A549 (cell line): ENCODE results near the gene AP3B1. TPM values are rescaled to one million over a fixed set of nuclear protein-coding genes. Genes with fewer than 3 reads are reported as not detected.

ENCODE experiments used
- ATAC-seq, 2 experiments: fragments of 200-7000 bp in 1 of 2; fragments of >200 bp in 1 of 2; cut with Nextera tagmentation in 1 of 2; cut with Tn5 transposase in 1 of 2; 3 replicates each; pipeline versions ENCODE4 v1.8.0 to v1.9.1; 2018 to 2020; ENCODE audit warnings: mild to moderate bottlenecking in 1 of 2, moderate library complexity in 1 of 2
- CTCF ChIA-PET: fragments of 300-600 bp; sonication (Branson Sonifier 250); formaldehyde crosslinking; extraction: SDS; loops from one replicate; lab custom pipeline; 2021; ENCODE audit warnings: antibody characterized with exemption, inconsistent platforms; lab: Yijun Ruan, JAX
- POLR2A ChIA-PET: fragments of 350-600 bp; formaldehyde crosslinking; extraction: SDS; loops from one replicate; lab custom pipeline; 2021; ENCODE audit warnings: antibody characterized with exemption, inconsistent platforms; lab: Yijun Ruan, JAX
- DNase-seq, 2 experiments: peaks; one replicate each; pipeline versions ENCODE4 v3.0.0 to v3.0.0-alpha.2; 2011 to 2016; ENCODE audit warnings: low read depth in 1 of 2, low spot score in 1 of 2
- FAIRE-seq: peaks from 2 replicates; lab custom pipeline; 2011; peaks lifted over from hg19 to GRCh38; lab: Jason Lieb, UNC
- H3K27ac ChIP-seq, 2 experiments: fragments of >200 bp; sonication (Bioruptor Twin); formaldehyde crosslinking; 3 replicates each; pipeline ENCODE4 v1.5.1; 2016 to 2017
- H3K4me1 ChIP-seq: fragments of >200 bp; sonication (Bioruptor Twin); formaldehyde crosslinking; 3 replicates; pipeline ENCODE4 v1.6.1; 2016
- H3K4me2 ChIP-seq: fragments of >200 bp; sonication (Bioruptor Twin); formaldehyde crosslinking; 3 replicates; pipeline ENCODE4 v1.6.1; 2016
- H3K4me3 ChIP-seq: fragments of >200 bp; sonication (Bioruptor Twin); formaldehyde crosslinking; 3 replicates; pipeline ENCODE4 v1.5.1; 2016
- H3K9me3 ChIP-seq: fragments of >200 bp; sonication (Bioruptor Twin); formaldehyde crosslinking; 3 replicates; pipeline ENCODE4 v1.6.1; 2016
- BHLHE40 ChIP-seq: IDR thresholded peaks from 2 replicates; pipeline ENCODE4 v1.6.1; 2012; ENCODE audit warnings: low read depth, low read length, inconsistent platforms
- CBX2 ChIP-seq: fragments of 200-600 bp; sonication (generic); IDR thresholded peaks from 2 replicates; pipeline ENCODE4 v1.6.1; 2016; ENCODE audit warnings: low read depth, mild to moderate bottlenecking, borderline replicate concordance
- CBX8 ChIP-seq: fragments of 200-600 bp; sonication (generic); IDR thresholded peaks from 2 replicates; pipeline ENCODE4 v1.6.1; 2016
- CEBPB ChIP-seq, 2 experiments: fragments of >200 bp in 1 of 2; sonication (Bioruptor Twin) in 1 of 2; formaldehyde crosslinking in 1 of 2; IDR thresholded peaks; 2 replicates each; pipeline ENCODE4 v1.6.1; 2012 to 2016
- CHD2 ChIP-seq: fragments of 150-350 bp; IDR thresholded peaks from 2 replicates; pipeline ENCODE4 v1.6.1; 2014; ENCODE audit warnings: low read length; ENCODE audit not compliant: partially characterized antibody
- CTCF ChIP-seq: fragments of >200 bp; sonication (Bioruptor Twin); formaldehyde crosslinking; IDR thresholded peaks from 3 replicates; pipeline ENCODE4 v1.5.1; 2016
- EP300 ChIP-seq, 2 experiments: fragments of >200 bp; sonication (Bioruptor Twin); formaldehyde crosslinking; IDR thresholded peaks; 2 replicates in 1 of 2; 3 replicates in 1 of 2; pipeline ENCODE4 v1.6.1; 2016 to 2017
- ESRRA ChIP-seq: fragments of 150-350 bp; IDR thresholded peaks from 2 replicates; pipeline ENCODE4 v1.6.1; 2014; ENCODE audit warnings: mild to moderate bottlenecking, low read length, borderline replicate concordance
- FOSB ChIP-seq: fragments of 250-450 bp; sonication (Bioruptor Pico); IDR thresholded peaks from 2 replicates; pipeline ENCODE4 v1.5.0; 2020; ENCODE audit warnings: mild to moderate bottlenecking, moderate library complexity
- FOSL2 ChIP-seq, 2 experiments: fragments of 450-650 bp in 1 of 2; fragments of >200 bp in 1 of 2; sonication (Bioruptor Twin) in 1 of 2; formaldehyde crosslinking; IDR thresholded peaks; 2 replicates each; pipeline versions ENCODE4 v1.5.0 to v1.6.1; 2016 to 2020; ENCODE audit warnings: mild to moderate bottlenecking in 1 of 2, moderate library complexity in 1 of 2
- FOXS1 ChIP-seq: fragments of 250-450 bp; sonication (Bioruptor Pico); IDR thresholded peaks from 2 replicates; pipeline ENCODE4 v1.5.0; 2020; ENCODE audit warnings: mild to moderate bottlenecking, moderate library complexity
- HEYL ChIP-seq: fragments of 250-450 bp; sonication (Bioruptor Pico); IDR thresholded peaks from 2 replicates; pipeline ENCODE4 v1.8.0; 2021; ENCODE audit warnings: mild to moderate bottlenecking, moderate library complexity
- JUN ChIP-seq, 2 experiments: fragments of >200 bp; sonication (Bioruptor Twin); formaldehyde crosslinking; IDR thresholded peaks; 2 replicates in 1 of 2; 3 replicates in 1 of 2; pipeline ENCODE4 v1.6.1; 2016 to 2017
- MAZ ChIP-seq: fragments of 150-350 bp; IDR thresholded peaks from 2 replicates; pipeline ENCODE4 v1.6.1; 2014; ENCODE audit warnings: antibody characterized with exemption, low read depth, low read length, borderline replicate concordance
- PHF8 ChIP-seq: fragments of 200-600 bp; sonication (generic); IDR thresholded peaks from 2 replicates; pipeline ENCODE4 v1.6.1; 2016; ENCODE audit warnings: low read depth, mild to moderate bottlenecking, antibody characterized with exemption, moderate library complexity, borderline replicate concordance
- POLR2AphosphoS2 ChIP-seq: conservative IDR thresholded peaks from 2 replicates; pipeline ENCODE4 v1.6.1; 2012; ENCODE audit warnings: low read length, improper control_type of control experiment, inconsistent platforms
- RAD21 ChIP-seq, 2 experiments: fragments of >200 bp in 1 of 2; sonication (Bioruptor Twin) in 1 of 2; formaldehyde crosslinking in 1 of 2; IDR thresholded peaks in 1 of 2; conservative IDR thresholded peaks in 1 of 2; 2 replicates in 1 of 2; 3 replicates in 1 of 2; pipeline ENCODE4 v1.6.1; 2012 to 2018; ENCODE audit warnings: inconsistent platforms in 1 of 2
- RCOR1 ChIP-seq: fragments of 150-350 bp; IDR thresholded peaks from 2 replicates; pipeline ENCODE4 v1.6.1; 2014; ENCODE audit warnings: antibody characterized with exemption, low read length, low read depth
- SMC3 ChIP-seq: fragments of >200 bp; sonication (Bioruptor Twin); formaldehyde crosslinking; IDR thresholded peaks from 3 replicates; pipeline ENCODE4 v1.6.1; 2018; ENCODE audit warnings: inconsistent platforms
- SREBF2 ChIP-seq: fragments of 450-650 bp; IDR thresholded peaks from 2 replicates; pipeline ENCODE4 v1.6.1; 2014; ENCODE audit warnings: mild to moderate bottlenecking, moderate library complexity
- TP53 ChIP-seq: fragments of 250-450 bp; sonication (Bioruptor Pico); IDR thresholded peaks from 2 replicates; pipeline ENCODE4 v1.5.0; 2021; ENCODE audit warnings: mild to moderate bottlenecking, moderate library complexity
- WGBS: methylation state at CpG from one replicate; pipeline ENCODE4 v1.1.6; 2017; ENCODE audit errors: missing lambda C conversion rate; 5-methylcytosine and 5-hydroxymethylcytosine counted together
- polyA plus RNA-seq, 4 experiments: library from polyadenylated mRNA; depleted of rRNA in 3 of 4; stranded (reverse); fragments of >200 nt; fragmentation: RNase III in 1 of 4; extraction: RNeasy Plus Mini Kit Qiagen cat#74134 plus additional on column Dnase treatment in 1 of 4; gene quantifications; 2 replicates in 3 of 4; 3 replicates in 1 of 4; pipeline ENCODE4 v1.2.3, GENCODE V29; 2011 to 2017
- TF ChIP-seq, protein P1 (sequence below): IDR thresholded peaks from 2 replicates; pipeline ENCODE4 v1.6.1; 2012
- TF ChIP-seq, protein P2 (sequence below): IDR thresholded peaks from 2 replicates; pipeline ENCODE4 v1.6.1; 2012; ENCODE audit warnings: low read depth, borderline replicate concordance
- TF ChIP-seq, protein P3 (sequence below): fragments of >200 bp; sonication (Bioruptor Twin); formaldehyde crosslinking; IDR thresholded peaks from 2 replicates; pipeline ENCODE4 v1.6.1; 2016
- TF ChIP-seq, protein P4 (sequence below): fragments of 450-650 bp; IDR thresholded peaks from 2 replicates; pipeline ENCODE4 v1.6.1; 2014; ENCODE audit warnings: antibody characterized with exemption

AP3B1 gene
- polyA plus RNA-seq, 2 of the 4 experiments (the other 2 are of a cell fraction), result 52.4 to 70.5 TPM

DNA sequence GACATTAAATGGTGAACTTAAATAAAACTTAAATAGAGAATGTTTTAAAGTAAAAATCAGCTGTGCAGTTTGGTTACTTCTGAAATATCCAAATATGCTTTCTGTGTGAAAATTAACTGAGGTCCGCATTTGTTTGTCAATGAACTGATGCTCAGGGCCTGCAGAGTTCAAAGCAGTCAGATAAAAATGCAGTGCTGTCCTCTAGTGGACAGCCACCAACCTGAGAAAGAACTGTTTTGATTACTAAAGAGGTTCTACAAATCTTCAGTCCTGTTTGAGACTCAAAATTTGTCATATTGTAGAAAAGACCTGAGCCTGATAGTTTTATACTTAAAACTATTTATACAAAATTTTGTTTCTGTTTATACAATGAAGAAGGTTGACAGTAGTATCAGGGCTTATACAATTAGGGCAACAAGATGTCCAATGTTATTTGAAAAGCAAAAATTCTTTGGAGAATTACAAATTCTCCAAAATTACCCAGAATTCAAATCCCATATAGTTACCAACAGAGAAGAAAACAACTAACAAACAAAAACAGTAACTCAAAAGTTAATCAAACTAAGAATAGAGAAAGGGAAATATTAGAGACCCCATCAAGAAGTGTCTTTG lies 286.0 kb downstream of the AP3B1 start:
- peak; percentile 77 for FAIRE-seq
- no peak overlapping the region for H3K4me3 ChIP-seq
- WGBS, result 3% methylated on average over 1 of the region's 1 CpG
- H3K4me1 ChIP-seq, result 0 out of 3 replicates have a peak, but pooled peaks cover 2% of the 10 kb centered on the region
- no peak for TF ChIP-seq CEBPB (IDR thresholded peaks at IDR 0.05)
- TF ChIP-seq HEYL, result no peak
- TF ChIP-seq SMC3, result peak; percentile 93
- no peak for TF ChIP-seq ESRRA
- TF ChIP-seq, protein P1, sequence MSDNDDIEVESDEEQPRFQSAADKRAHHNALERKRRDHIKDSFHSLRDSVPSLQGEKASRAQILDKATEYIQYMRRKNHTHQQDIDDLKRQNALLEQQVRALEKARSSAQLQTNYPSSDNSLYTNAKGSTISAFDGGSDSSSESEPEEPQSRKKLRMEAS, result no peak
- TF ChIP-seq, protein P2, sequence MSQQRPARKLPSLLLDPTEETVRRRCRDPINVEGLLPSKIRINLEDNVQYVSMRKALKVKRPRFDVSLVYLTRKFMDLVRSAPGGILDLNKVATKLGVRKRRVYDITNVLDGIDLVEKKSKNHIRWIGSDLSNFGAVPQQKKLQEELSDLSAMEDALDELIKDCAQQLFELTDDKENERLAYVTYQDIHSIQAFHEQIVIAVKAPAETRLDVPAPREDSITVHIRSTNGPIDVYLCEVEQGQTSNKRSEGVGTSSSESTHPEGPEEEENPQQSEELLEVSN, result no peak
- peak; percentile 93 for TF ChIP-seq RAD21 (conservative IDR thresholded peaks at IDR 0.05 in 1 of 2, IDR thresholded peaks at IDR 0.05 in 1 of 2)
- TF ChIP-seq, protein P3, sequence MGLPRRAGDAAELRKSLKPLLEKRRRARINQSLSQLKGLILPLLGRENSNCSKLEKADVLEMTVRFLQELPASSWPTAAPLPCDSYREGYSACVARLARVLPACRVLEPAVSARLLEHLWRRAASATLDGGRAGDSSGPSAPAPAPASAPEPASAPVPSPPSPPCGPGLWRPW, result no peak
- no peak for TF ChIP-seq SREBF2
- no peak for TF ChIP-seq POLR2AphosphoS2
- TF ChIP-seq CHD2, result no peak
- TF ChIP-seq CBX8, result no peak
- TF ChIP-seq CTCF, result peak; percentile 96
- TF ChIP-seq CBX2, result no peak
- TF ChIP-seq, protein P4, sequence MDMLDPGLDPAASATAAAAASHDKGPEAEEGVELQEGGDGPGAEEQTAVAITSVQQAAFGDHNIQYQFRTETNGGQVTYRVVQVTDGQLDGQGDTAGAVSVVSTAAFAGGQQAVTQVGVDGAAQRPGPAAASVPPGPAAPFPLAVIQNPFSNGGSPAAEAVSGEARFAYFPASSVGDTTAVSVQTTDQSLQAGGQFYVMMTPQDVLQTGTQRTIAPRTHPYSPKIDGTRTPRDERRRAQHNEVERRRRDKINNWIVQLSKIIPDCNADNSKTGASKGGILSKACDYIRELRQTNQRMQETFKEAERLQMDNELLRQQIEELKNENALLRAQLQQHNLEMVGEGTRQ, result no peak
- no peak for TF ChIP-seq TP53 (CRISPR knock-in tag)
- TF ChIP-seq PHF8, result no peak
- TF ChIP-seq RCOR1, result no peak
- TF ChIP-seq FOSB (CRISPR knock-in tag), result no peak
- TF ChIP-seq MAZ, result no peak
- CTCF ChIA-PET, result interaction anchor here (0.9 to 2.8 kb wide), 18 partner anchors 8 to 452 kb away, joined by 3 to 14 read pairs (median 4); no protein-coding TSS in a partner anchor
- POLR2A ChIA-PET, result no interaction called here
- no peak overlapping the region for H3K27ac ChIP-seq
- ATAC-seq, result peak; percentile 78 to 88; a peak in 4 of 6 replicates
- H3K4me2 ChIP-seq, result no peak overlapping the region
- peak; percentile 41 to 67 for DNase-seq
- H3K9me3 ChIP-seq, result no peaks in the 10 kb centered on the region

- no peak for ATAC-seq
- CTCF ChIA-PET, result interaction anchor here (0.6 to 1.7 kb wide), 14 partner anchors 12 to 450 kb away, joined by 3 to 11 read pairs (median 3); no protein-coding TSS in a partner anchor
Measured at GRCh38 chr5:78007233-78007632, 287.3 kb downstream of the AP3B1 start.

More at GRCh38 chr5:78007233-78007632, 287.3 kb downstream of the AP3B1 start:
- no peak overlapping the region for H3K27ac ChIP-seq
- DNase-seq, result no peak
- no peak for FAIRE-seq
- TF ChIP-seq PHF8, result no peak
- no peak for TF ChIP-seq EP300 (IDR thresholded peaks at IDR 0.05)
- no peak for TF ChIP-seq FOXS1 (CRISPR knock-in tag)
- TF ChIP-seq, protein P2, result no peak
- no peak for TF ChIP-seq JUN (IDR thresholded peaks at IDR 0.05)
- TF ChIP-seq TP53 (CRISPR knock-in tag), result no peak
- no peak for TF ChIP-seq BHLHE40
- TF ChIP-seq CBX8, result no peak
- TF ChIP-seq, protein P1, result no peak
- no peak for TF ChIP-seq FOSL2 (IDR thresholded peaks at IDR 0.05)
- no peak for TF ChIP-seq FOSL2 (CRISPR knock-in tag; IDR thresholded peaks at IDR 0.05)
- 90% methylated on average over 3 of the region's 3 CpGs for WGBS
- H3K4me3 ChIP-seq, result no peak overlapping the region
- POLR2A ChIA-PET, result no interaction called here
- H3K4me1 ChIP-seq, result 0 out of 3 replicates have a peak, but pooled peaks cover 2% of the 10 kb centered on the region
- no peaks in the 10 kb centered on the region for H3K9me3 ChIP-seq
- H3K4me2 ChIP-seq, result no peak overlapping the region
